ENCODE results near the gene SMTNL1.

Gene SMTNL1

DNA sequence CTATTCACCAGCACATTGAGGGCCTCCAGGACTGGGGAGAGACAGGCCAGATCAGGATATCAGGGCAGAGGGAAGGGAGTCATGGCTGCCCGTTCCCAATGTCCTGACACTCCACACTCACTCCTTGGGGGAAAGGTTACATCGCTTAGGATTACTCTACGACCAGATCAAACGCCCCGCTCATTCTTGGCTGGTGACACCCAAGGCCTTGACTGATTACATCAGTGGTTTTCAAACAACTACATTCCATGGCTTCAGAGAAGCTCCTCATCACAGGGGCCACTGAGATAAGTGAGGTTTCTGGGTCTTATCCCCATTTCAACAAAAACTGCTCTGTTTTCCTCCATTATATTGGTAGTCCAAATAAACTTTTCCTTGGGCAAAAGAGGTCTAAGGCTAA is 15.1 kb downstream of the SMTNL1 start:
- TF ChIP-seq, protein P1, sequence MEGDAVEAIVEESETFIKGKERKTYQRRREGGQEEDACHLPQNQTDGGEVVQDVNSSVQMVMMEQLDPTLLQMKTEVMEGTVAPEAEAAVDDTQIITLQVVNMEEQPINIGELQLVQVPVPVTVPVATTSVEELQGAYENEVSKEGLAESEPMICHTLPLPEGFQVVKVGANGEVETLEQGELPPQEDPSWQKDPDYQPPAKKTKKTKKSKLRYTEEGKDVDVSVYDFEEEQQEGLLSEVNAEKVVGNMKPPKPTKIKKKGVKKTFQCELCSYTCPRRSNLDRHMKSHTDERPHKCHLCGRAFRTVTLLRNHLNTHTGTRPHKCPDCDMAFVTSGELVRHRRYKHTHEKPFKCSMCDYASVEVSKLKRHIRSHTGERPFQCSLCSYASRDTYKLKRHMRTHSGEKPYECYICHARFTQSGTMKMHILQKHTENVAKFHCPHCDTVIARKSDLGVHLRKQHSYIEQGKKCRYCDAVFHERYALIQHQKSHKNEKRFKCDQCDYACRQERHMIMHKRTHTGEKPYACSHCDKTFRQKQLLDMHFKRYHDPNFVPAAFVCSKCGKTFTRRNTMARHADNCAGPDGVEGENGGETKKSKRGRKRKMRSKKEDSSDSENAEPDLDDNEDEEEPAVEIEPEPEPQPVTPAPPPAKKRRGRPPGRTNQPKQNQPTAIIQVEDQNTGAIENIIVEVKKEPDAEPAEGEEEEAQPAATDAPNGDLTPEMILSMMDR (IDR thresholded peaks at IDR 0.05), result no peak

DNA sequence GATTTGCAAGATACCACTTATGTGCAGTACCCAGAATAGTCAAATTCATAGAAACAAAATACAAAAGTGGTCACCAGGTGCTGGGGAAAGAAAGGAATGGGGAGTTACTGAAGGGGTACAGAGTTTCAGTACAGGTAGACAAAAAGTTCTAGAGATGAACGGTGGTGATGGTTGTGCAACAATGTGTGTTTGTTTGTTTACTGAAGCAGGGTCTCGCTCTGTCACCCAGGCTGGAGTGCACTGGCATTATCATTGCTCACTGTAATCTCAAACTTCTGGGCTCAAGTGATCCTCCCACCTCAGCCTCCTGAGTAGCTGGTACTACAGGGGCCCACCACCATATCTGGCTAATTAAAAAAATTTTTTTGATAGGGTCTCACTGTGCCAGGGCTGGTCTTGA is 18.0 kb downstream of the SMTNL1 start:
- TF ChIP-seq, protein P1 (IDR thresholded peaks at IDR 0.05), result no peak

- TF ChIP-seq, protein P1 (IDR thresholded peaks at IDR 0.05), result no peak
Measured at GRCh38 chr11:57556041-57556440, 18.6 kb downstream of the SMTNL1 start.

- TF ChIP-seq, protein P1 (IDR thresholded peaks at IDR 0.05), result no peak
Measured at GRCh38 chr11:57560146-57560545, 22.8 kb downstream of the SMTNL1 start.

GRCh38 chr11:57562596-57562995 is 25.2 kb downstream of the SMTNL1 start:
- TF ChIP-seq, protein P1 (IDR thresholded peaks at IDR 0.05), result no peak

- TF ChIP-seq, protein P1 (IDR thresholded peaks at IDR 0.05), result no peak
Measured at GRCh38 chr11:57566005-57566904, 28.9 kb downstream of the SMTNL1 start.

DNA sequence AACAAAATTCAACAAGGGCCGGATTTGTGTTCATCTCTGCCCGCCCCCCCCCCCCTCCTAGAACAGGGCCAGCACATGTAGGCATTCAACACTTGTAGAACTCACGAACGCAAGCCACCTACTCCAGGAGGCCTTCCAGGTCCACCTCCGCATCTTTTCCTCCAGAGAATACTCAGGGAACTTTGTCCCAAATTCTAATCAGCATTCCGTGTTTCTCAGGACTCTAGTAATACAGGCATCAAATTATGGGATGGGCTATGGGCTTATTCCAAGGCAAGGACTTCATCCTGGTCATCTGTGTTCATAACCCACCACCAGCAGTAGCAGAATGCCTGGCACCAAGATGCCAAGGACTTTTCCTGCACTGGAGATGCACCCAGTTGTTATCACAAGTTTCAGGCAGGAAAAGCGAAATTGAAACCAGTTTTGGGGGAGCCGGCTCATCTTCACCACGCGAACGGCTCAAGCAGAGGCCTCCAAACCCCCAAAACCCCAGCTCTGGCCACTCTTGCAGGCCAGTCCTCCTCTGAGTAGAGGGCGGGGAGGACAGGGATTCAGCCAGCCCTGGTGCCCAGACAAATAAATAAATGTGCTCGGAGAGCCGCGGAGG is 29.6 kb downstream of the SMTNL1 start:
- TF ChIP-seq, protein P1 (IDR thresholded peaks at IDR 0.05), result no peak
